ENCODE results near the gene F10.

DNA sequence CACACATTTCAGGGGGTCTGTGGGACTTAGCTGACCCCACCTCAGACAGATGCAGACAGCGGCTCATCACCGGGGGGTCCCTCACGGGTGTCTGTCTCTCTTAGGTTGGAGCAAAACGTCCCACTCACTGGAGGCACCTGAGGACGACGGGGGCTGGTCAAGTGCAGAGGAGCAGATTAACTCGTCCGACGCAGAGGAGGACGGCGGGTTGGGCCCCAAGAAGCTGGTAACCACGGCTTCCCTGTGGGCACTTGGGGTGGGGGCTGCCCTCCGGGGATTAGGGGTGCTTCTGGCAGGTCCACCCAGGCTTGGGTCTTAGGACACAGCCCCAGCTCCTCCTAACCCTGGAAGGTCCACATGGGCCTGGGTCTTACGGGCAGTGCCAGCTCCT is 28.2 kb upstream of the F10 start:
- TF ChIP-seq EZH2 (IDR thresholded peaks at IDR 0.05; ENCODE audit: borderline replicate concordance, low read depth, low read length, poor library complexity, severe bottlenecking): no peak
- TF ChIP-seq CTCF (conservative IDR thresholded peaks at IDR 0.05; ENCODE audit: low read depth, low read length): no peak

Measured in A673 (cell line).